ENCODE results near the gene LGALS12. TPM values are rescaled to one million over a fixed set of nuclear protein-coding genes. Genes with fewer than 3 reads are reported as not detected.
A peak's percentile ranks its signal among the peaks of the same experiment; 100 is the strongest.

Gene LGALS12
- total RNA-seq, 1 donor from 2014 or later: not detected

DNA sequence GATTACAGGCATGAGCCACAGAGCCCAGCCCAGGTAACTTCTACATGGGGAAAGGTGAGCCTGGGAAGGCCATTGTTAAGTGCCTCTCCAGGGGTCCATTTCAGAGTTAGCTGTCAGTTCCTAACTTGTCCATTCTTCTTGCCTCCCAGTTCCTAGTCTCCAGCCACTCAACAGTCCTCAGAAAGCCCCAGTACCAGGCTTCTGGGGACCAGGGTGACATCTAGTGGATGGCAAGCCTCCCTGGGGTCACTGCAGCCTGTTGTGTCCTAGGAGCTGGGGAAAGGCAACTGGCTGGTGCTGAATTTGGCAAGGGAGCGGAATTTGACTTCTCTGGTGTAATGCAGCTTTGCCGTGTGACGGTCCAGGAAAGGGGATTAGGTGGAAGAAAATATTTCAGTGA lies 2.1 kb downstream of the LGALS12 start:
- H3K27me3 Mint-ChIP-seq (ENCODE audit: low read depth, unreplicated experiment): peaks cover 20% of the 10 kb centered on the region
- H3K4me3 Mint-ChIP-seq (ENCODE audit: unreplicated experiment): no peak overlapping the region
- H3K27ac ChIP-seq (ENCODE audit: low read depth, low read length): no peak overlapping the region
- H3K36me3 ChIP-seq (ENCODE audit: insufficient read depth, low read length): no peaks in the 10 kb centered on the region
- H3K4me1 ChIP-seq (ENCODE audit: insufficient read depth, low read length): peaks cover 15% of the 10 kb centered on the region
- no peaks in the 10 kb centered on the region for H4K20me1 ChIP-seq (ENCODE audit: insufficient read depth, low read length)
- DNase-seq (ENCODE audit: low read depth): no peak
- H3K9me3 Mint-ChIP-seq (ENCODE audit: unreplicated experiment): peaks cover 5% of the 10 kb centered on the region
- no peak overlapping the region for H2AFZ ChIP-seq (ENCODE audit: low read depth, low read length)
- no peaks in the 10 kb centered on the region for H3K9me3 ChIP-seq (ENCODE audit: insufficient read depth, low read depth, low read length)
- no peaks in the 10 kb centered on the region for H3K79me2 ChIP-seq (ENCODE audit: insufficient read depth, low read length)
- H3K4me2 ChIP-seq (ENCODE audit: low read length): no peak overlapping the region
- H3K4me1 Mint-ChIP-seq (ENCODE audit: low read depth, unreplicated experiment): peaks cover 5% of the 10 kb centered on the region
- no peak overlapping the region for H3K27ac Mint-ChIP-seq (ENCODE audit: unreplicated experiment)
- H3K4me3 ChIP-seq (ENCODE audit: insufficient read depth, low read depth, low read length): no peak overlapping the region
- no peak for FAIRE-seq
- TF ChIP-seq, protein P1, sequence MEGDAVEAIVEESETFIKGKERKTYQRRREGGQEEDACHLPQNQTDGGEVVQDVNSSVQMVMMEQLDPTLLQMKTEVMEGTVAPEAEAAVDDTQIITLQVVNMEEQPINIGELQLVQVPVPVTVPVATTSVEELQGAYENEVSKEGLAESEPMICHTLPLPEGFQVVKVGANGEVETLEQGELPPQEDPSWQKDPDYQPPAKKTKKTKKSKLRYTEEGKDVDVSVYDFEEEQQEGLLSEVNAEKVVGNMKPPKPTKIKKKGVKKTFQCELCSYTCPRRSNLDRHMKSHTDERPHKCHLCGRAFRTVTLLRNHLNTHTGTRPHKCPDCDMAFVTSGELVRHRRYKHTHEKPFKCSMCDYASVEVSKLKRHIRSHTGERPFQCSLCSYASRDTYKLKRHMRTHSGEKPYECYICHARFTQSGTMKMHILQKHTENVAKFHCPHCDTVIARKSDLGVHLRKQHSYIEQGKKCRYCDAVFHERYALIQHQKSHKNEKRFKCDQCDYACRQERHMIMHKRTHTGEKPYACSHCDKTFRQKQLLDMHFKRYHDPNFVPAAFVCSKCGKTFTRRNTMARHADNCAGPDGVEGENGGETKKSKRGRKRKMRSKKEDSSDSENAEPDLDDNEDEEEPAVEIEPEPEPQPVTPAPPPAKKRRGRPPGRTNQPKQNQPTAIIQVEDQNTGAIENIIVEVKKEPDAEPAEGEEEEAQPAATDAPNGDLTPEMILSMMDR (IDR thresholded peaks at IDR 0.05; ENCODE audit: insufficient read depth, low read depth, low read length): no peak
- no peak for TF ChIP-seq EZH2 (IDR thresholded peaks at IDR 0.05; ENCODE audit: insufficient read depth, low read length)
- H3K36me3 Mint-ChIP-seq (ENCODE audit: low read depth, unreplicated experiment): no peaks in the 10 kb centered on the region
- H3K27me3 ChIP-seq (ENCODE audit: insufficient read depth, low read length): no peaks in the 10 kb centered on the region
- no peak overlapping the region for H3K9ac ChIP-seq (ENCODE audit: low read length)

DNA sequence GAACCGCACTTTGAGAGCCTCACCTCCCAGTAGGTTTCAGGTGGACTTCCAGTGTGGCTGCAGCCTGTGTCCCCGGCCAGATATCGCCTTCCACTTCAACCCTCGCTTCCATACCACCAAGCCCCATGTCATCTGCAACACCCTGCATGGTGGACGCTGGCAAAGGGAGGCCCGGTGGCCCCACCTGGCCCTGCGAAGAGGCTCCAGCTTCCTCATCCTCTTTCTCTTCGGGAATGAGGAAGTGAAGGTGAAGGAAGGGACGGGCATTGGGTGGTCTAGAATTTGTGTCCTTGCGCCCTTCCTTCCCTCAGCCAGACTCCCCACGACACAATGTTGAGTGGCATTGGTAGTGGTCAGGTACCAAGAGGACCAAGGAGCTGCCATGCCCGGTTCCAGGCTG lies 2.9 kb downstream of the LGALS12 start:
- Histone ChIP-seq H3K79me2 (ENCODE audit: insufficient read depth, low read length) (no peaks in the 10 kb centered on the region), H4K20me1 (ENCODE audit: insufficient read depth, low read length) (no peaks in the 10 kb centered on the region), H3K4me3 (ENCODE audit: insufficient read depth, low read depth, low read length) (no peak overlapping the region), H3K4me2 (ENCODE audit: low read length) (no peak overlapping the region), H3K4me1 (ENCODE audit: insufficient read depth, low read length) (peaks cover 15% of the 10 kb centered on the region), H2AFZ (ENCODE audit: low read depth, low read length) (no peak overlapping the region), H3K27ac (ENCODE audit: low read depth, low read length) (no peak overlapping the region), H3K9ac (ENCODE audit: low read length) (no peak overlapping the region), H3K36me3 (ENCODE audit: insufficient read depth, low read length) (no peaks in the 10 kb centered on the region), H3K27me3 (ENCODE audit: insufficient read depth, low read length) (no peaks in the 10 kb centered on the region), H3K9me3 (ENCODE audit: insufficient read depth, low read depth, low read length) (no peaks in the 10 kb centered on the region)
- FAIRE-seq: no peak
- no peak for DNase-seq (ENCODE audit: low read depth)
- H3K27ac Mint-ChIP-seq (ENCODE audit: unreplicated experiment): no peak overlapping the region
- H3K4me1 Mint-ChIP-seq (ENCODE audit: low read depth, unreplicated experiment): peaks cover 5% of the 10 kb centered on the region
- TF ChIP-seq, protein P1 (IDR thresholded peaks at IDR 0.05; ENCODE audit: insufficient read depth, low read depth, low read length): no peak
- no peak for TF ChIP-seq EZH2 (IDR thresholded peaks at IDR 0.05; ENCODE audit: insufficient read depth, low read length)
- H3K27me3 Mint-ChIP-seq (ENCODE audit: low read depth, unreplicated experiment): peaks cover 17% of the 10 kb centered on the region
- H3K4me3 Mint-ChIP-seq (ENCODE audit: unreplicated experiment): no peak overlapping the region
- no peaks in the 10 kb centered on the region for H3K36me3 Mint-ChIP-seq (ENCODE audit: low read depth, unreplicated experiment)
- peaks cover 3% of the 10 kb centered on the region for H3K9me3 Mint-ChIP-seq (ENCODE audit: unreplicated experiment)

DNA sequence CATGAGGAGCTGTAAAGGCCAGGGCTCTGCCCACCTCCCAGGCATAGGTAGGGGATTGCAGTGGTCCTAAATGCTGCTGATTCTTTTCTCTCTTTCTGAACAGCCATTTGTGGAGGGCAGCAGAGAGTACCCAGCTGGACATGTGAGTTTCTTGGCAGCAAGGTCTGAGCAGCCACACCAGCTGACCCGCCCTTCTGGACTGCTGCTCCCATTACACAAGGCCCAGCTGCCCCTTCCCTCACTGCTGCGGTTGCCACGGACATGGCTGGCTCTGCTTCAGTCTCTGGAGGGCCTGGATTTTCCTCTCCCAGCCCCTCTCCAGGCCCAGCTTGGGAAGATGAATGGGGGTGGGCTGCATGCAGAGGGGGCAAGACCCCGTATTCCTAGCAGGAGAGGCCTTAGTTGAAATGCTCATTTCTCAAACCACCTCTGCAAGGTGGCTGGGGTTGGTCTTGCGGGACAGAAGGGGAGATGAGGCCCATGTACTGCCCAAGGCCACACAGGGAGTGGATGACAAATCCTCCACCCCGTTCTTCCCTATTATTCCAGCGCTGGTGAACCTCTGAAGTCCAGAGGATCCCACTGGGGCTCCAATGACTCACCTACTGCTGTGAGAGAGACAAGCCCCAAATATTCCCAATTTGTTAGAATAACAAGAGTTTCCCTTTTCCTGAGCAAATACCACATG lies 4.6 kb downstream of the LGALS12 start:
- Histone ChIP-seq H3K27me3 (ENCODE audit: insufficient read depth, low read length) (no peaks in the 10 kb centered on the region), H4K20me1 (ENCODE audit: insufficient read depth, low read length) (no peaks in the 10 kb centered on the region), H3K36me3 (ENCODE audit: insufficient read depth, low read length) (no peaks in the 10 kb centered on the region), H3K79me2 (ENCODE audit: insufficient read depth, low read length) (no peaks in the 10 kb centered on the region), H3K27ac (ENCODE audit: low read depth, low read length) (no peak overlapping the region), H3K4me3 (ENCODE audit: insufficient read depth, low read depth, low read length) (no peak overlapping the region), H3K4me2 (ENCODE audit: low read length) (peak overlapping the region; percentile 39), H2AFZ (ENCODE audit: low read depth, low read length) (no peak overlapping the region), H3K9ac (ENCODE audit: low read length) (no peak overlapping the region), H3K9me3 (ENCODE audit: insufficient read depth, low read depth, low read length) (no peaks in the 10 kb centered on the region), H3K4me1 (ENCODE audit: insufficient read depth, low read length) (peaks cover 15% of the 10 kb centered on the region)
- H3K9me3 Mint-ChIP-seq (ENCODE audit: unreplicated experiment): no peaks in the 10 kb centered on the region
- no peaks in the 10 kb centered on the region for H3K36me3 Mint-ChIP-seq (ENCODE audit: low read depth, unreplicated experiment)
- H3K27ac Mint-ChIP-seq (ENCODE audit: unreplicated experiment): no peak overlapping the region
- peak; percentile 57 for DNase-seq (ENCODE audit: low read depth)
- peaks cover 10% of the 10 kb centered on the region for H3K27me3 Mint-ChIP-seq (ENCODE audit: low read depth, unreplicated experiment)
- H3K4me1 Mint-ChIP-seq (ENCODE audit: low read depth, unreplicated experiment): peaks cover 5% of the 10 kb centered on the region
- no peak for FAIRE-seq
- H3K4me3 Mint-ChIP-seq (ENCODE audit: unreplicated experiment): no peak overlapping the region
- TF ChIP-seq, protein P1 (IDR thresholded peaks at IDR 0.05; ENCODE audit: insufficient read depth, low read depth, low read length): no peak
- TF ChIP-seq EZH2 (IDR thresholded peaks at IDR 0.05; ENCODE audit: insufficient read depth, low read length): no peak

All from astrocyte (in vitro differentiated cells and primary cell).